ENCODE data around the gene IGFN1. TPM values are rescaled to one million over a fixed set of nuclear protein-coding genes. Genes with fewer than 3 reads are reported as not detected.

IGFN1 gene
- total and polyA plus RNA-seq, 2 of the 8 experiments (the other 6 are each of a cell fraction or from before 2014, with no cell fraction given): not detected

GRCh38 chr1:201215531-201216357 lies 25.1 kb downstream of the IGFN1 start (continued):
- TF ChIP-seq FOSL1 (IDR thresholded peaks at IDR 0.05; ENCODE audit: insufficient read depth, low read depth, low read length): no peak
- TF ChIP-seq YY1 (IDR thresholded peaks at IDR 0.05; ENCODE audit: low read depth, low read length): no peak
- TF ChIP-seq POLR2A (IDR thresholded peaks at IDR 0.05; ENCODE audit: control extremely low read depth in 1 of 2, low read depth in 2 of 2, low read length in 2 of 2): no peak

All from H1 (cell line).